Lung (tissue), 12 donors: Measurements from ENCODE around the gene WNT2. TPM values are rescaled to one million over a fixed set of nuclear protein-coding genes. Genes with fewer than 3 reads are reported as not detected.

Source experiments
- ATAC-seq: fragments of 200-7000 bp; cut with Tn5 transposase; one replicate; pipeline ENCODE4 v1.9.1; 2020; ENCODE audit warnings: moderate number of reproducible peaks; ENCODE audit not compliant: insufficient read depth, low FRiP score
- DNase-seq, 3 donors: peaks; one replicate each; pipeline ENCODE4 v3.0.0-alpha.2; 2013 to 2017
- H3K27ac ChIP-seq, 2 donors: one replicate each; pipeline ENCODE4 v1.5.1; 2013; ENCODE audit warnings: mild to moderate bottlenecking in 2 of 2, moderate library complexity in 2 of 2, control low read depth in 1 of 2, inconsistent platforms in 1 of 2, low read depth in 1 of 2, low read length in 1 of 2
- H3K27me3 ChIP-seq, 3 donors: one replicate each; pipeline ENCODE4 v1.5.1; 2013; ENCODE audit warnings: low read length in 2 of 3; ENCODE audit not compliant: control insufficient read depth in 3 of 3, insufficient read depth in 3 of 3
- H3K36me3 ChIP-seq, 4 donors: one replicate each; pipeline ENCODE4 v1.5.1; 2013; ENCODE audit warnings: low read length in 4 of 4, mild to moderate bottlenecking in 1 of 4, moderate library complexity in 1 of 4; ENCODE audit not compliant: control insufficient read depth in 4 of 4, insufficient read depth in 4 of 4
- H3K4me1 ChIP-seq, 5 donors: one replicate each; pipeline ENCODE4 v1.5.1; 2013; ENCODE audit warnings: low read length in 5 of 5, mild to moderate bottlenecking in 2 of 5, moderate library complexity in 1 of 5; ENCODE audit not compliant: control insufficient read depth in 5 of 5, insufficient read depth in 5 of 5
- H3K4me3 ChIP-seq: one replicate; pipeline ENCODE4 v1.5.1; 2013; ENCODE audit warnings: mild to moderate bottlenecking, control low read depth, moderate library complexity
- H3K9ac ChIP-seq, 2 donors: one replicate each; pipeline ENCODE4 v1.5.1; 2013; ENCODE audit warnings: low read length in 2 of 2, control low read depth in 1 of 2; ENCODE audit not compliant: insufficient read depth in 1 of 2
- H3K9me3 ChIP-seq, 4 donors: one replicate each; pipeline ENCODE4 v1.5.1; 2013; ENCODE audit warnings: low read length in 3 of 4, mild to moderate bottlenecking in 1 of 4, moderate library complexity in 1 of 4; ENCODE audit not compliant: control insufficient read depth in 4 of 4, insufficient read depth in 3 of 4
- WGBS, 2 donors: extraction: QIAGEN DNeasy Blood & Tissue Kit; methylation state at CpG; one replicate each; pipeline ENCODE4 v1.1.7; 2013; 5-methylcytosine and 5-hydroxymethylcytosine counted together
- polyA plus RNA-seq, 2 donors: library from polyadenylated mRNA; stranded (reverse); fragments of 200-250 nt; gene quantifications; one replicate each; pipeline ENCODE4 v1.2.1, GENCODE V29; 2013
- total RNA-seq, 2 donors: library from RNA; depleted of rRNA in 1 of 2; stranded (reverse); fragments of >200 nt in 1 of 2; gene quantifications; one replicate each; pipeline ENCODE4 v1.2.1, GENCODE V29; 2014 to 2021
- TF ChIP-seq, protein P1 (sequence below): IDR thresholded peaks from 2 replicates; pipeline ENCODE4 v1.5.1; 2012; ENCODE audit warnings: mild to moderate bottlenecking; ENCODE audit errors: control extremely low read depth, extremely low read depth
- donor health status: control.
- donor health status: control.
- donor health status: Bipolar disorder and iron deficiency.
- donor health status: healthy.
- donor health status: DM: yes; HTN: yes; CAD: no.

The WNT2 gene
- total and polyA plus RNA-seq, 4 donors, result 3.1 to 59.2 (median 17.1) TPM

DNA sequence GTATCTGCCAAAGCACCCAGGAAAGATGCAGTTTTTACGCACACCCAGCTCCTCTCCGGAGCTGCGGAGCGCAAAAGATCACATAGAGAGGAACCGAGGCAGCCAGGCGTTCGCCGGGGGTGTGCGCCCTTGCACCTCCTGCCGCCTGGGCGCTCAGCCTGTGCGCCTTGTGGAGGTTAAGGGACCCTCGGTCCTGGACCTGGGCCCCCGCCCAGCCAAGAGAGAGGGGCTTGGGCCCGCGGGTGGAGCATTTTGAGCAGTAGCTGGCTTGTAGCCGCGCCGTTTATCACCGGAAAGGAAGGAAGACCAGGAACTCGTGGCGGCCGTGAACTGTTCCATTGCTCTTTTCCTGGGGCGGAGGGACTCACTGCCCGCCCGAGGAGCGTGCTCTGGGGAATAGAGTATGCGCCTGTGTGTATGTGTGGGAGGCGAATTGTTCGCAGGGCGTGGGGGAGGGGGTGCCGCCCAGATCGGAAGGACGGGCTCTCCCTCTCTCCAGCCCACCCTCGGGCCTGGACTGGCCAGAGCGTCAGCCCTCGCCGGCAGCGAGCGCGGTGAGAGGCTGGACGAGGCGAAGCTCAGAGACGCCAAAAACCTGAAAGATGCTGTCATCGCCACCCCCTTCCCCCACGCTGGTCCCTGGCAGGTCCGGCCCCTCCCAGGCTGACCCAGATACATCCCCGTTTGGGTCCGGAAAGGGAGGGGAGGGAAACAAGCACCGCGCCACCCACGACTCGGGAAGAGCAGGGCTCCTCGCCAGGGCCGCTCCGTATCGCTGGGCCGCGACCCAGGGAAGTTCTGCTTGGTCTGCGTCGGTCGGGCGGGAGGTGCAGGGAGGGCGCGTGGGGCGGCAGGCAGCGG lies 1.2 kb upstream of the WNT2 start:
- H3K27me3 ChIP-seq, result peaks cover 2 to 42% (median 5%) of the 10 kb centered on the region in 3 donors
- H3K9me3 ChIP-seq, result peaks cover 0 to 5% (median under 1%) of the 10 kb centered on the region in 4 donors
- TF ChIP-seq, protein P1, sequence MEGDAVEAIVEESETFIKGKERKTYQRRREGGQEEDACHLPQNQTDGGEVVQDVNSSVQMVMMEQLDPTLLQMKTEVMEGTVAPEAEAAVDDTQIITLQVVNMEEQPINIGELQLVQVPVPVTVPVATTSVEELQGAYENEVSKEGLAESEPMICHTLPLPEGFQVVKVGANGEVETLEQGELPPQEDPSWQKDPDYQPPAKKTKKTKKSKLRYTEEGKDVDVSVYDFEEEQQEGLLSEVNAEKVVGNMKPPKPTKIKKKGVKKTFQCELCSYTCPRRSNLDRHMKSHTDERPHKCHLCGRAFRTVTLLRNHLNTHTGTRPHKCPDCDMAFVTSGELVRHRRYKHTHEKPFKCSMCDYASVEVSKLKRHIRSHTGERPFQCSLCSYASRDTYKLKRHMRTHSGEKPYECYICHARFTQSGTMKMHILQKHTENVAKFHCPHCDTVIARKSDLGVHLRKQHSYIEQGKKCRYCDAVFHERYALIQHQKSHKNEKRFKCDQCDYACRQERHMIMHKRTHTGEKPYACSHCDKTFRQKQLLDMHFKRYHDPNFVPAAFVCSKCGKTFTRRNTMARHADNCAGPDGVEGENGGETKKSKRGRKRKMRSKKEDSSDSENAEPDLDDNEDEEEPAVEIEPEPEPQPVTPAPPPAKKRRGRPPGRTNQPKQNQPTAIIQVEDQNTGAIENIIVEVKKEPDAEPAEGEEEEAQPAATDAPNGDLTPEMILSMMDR, result no peak
- peak overlapping the region; percentile 17 for H3K4me3 ChIP-seq
- 1 to 2% methylated on average over 61 to 67 of the region's 67 CpGs for WGBS, 2 donors
- H3K36me3 ChIP-seq, result peaks cover 0 to 20% (median 7%) of the 10 kb centered on the region in 4 donors
- H3K4me1 ChIP-seq, result peaks cover 0 to 30% (median 9%) of the 10 kb centered on the region in 5 donors
- peak overlapping the region; percentile 64 to 89 for H3K9ac ChIP-seq
- ATAC-seq (peak; percentile 74), DNase-seq (peak; percentile 96 to 98 (median 97))
- peak overlapping the region in 1 of 2 donors; percentile 54 for H3K27ac ChIP-seq

DNA sequence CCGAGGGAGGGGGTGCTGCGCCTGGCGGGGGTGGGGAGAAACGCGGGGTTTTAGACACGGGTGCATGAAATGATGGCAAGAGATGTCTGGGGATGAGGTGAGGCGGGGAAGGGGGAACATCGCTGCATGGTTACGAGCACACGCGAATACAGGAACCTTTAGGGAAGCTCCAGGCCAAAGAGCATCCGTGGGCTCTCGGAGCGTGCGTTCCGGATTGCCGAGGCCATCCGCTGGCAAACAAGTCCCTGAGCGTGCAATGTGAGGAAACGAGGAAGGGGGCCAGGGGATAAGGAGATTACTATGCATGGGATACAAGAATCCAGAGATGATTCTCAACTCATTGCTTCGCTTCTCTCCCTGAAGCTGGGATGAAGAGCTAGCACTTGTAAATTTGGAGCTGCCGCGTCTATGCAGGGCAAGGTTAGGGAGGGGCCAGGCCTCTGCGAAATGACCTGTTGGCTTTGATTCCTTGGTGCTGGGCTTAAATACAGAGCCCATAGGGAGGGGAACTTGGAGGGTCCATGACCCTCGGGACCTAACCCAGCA lies 520 bp upstream of the WNT2 start:
- H3K36me3 ChIP-seq, result peaks cover 0 to 27% (median 10%) of the 10 kb centered on the region in 4 donors
- peak overlapping the region in 1 of 2 donors; percentile 54 for H3K27ac ChIP-seq
- DNase-seq (peak; percentile 54 to 78 (median 70)), ATAC-seq (no peak)
- peak overlapping the region; percentile 64 to 89 for H3K9ac ChIP-seq
- peaks cover 0 to 35% (median 12%) of the 10 kb centered on the region in 5 donors for H3K4me1 ChIP-seq
- H3K27me3 ChIP-seq, result peaks cover 2 to 45% (median 5%) of the 10 kb centered on the region in 3 donors
- H3K4me3 ChIP-seq, result peak overlapping the region; percentile 17
- TF ChIP-seq, protein P1, result no peak
- H3K9me3 ChIP-seq, result peaks cover 0 to 5% (median under 1%) of the 10 kb centered on the region in 4 donors
- 1 to 2% methylated on average over 25 of the region's 25 CpGs for WGBS, 2 donors

DNA sequence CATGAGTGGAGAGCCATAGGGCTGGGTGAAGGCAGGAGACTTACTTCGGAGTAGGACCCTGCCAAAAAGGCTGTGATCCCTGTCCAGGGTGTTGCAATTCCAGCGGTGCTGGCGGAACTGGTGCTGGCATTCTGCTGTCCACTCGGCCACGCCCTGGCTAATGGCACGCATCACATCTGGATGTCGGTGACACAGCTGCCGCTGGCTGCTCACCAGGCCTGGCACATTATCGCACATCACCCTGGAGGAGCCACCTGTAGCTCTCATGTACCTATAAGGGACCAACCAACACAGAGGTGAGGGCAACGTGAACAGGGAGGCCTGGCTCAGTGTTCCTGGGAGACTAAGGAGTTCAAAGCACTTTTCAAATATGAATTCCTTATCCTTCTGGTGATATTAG lies 2.3 kb downstream of the WNT2 start:
- no peak overlapping the region for H3K4me3 ChIP-seq
- ATAC-seq, result no peak
- WGBS, 2 donors, result 87 to 89% methylated on average over 10 of the region's 10 CpGs
- peaks cover 0 to 61% (median 16%) of the 10 kb centered on the region in 5 donors for H3K4me1 ChIP-seq
- H3K36me3 ChIP-seq, result peaks cover 0 to 33% (median 14%) of the 10 kb centered on the region in 4 donors
- peak in 1 of 3 donors; percentile 37 for DNase-seq
- TF ChIP-seq, protein P1, result no peak
- H3K9ac ChIP-seq, result peak overlapping the region in 1 of 2 donors; percentile 89
- H3K27ac ChIP-seq, result peak overlapping the region in 1 of 2 donors; percentile 32
- peaks cover 0 to 2% (median 0%) of the 10 kb centered on the region in 4 donors for H3K9me3 ChIP-seq
- peaks cover 2 to 48% (median 5%) of the 10 kb centered on the region in 3 donors for H3K27me3 ChIP-seq
